CD4-positive, CD25-positive, alpha-beta regulatory T cell (primary cell): Measurements from ENCODE around the gene C10orf105. TPM values are rescaled to one million over a fixed set of nuclear protein-coding genes. Genes with fewer than 3 reads are reported as not detected.
A peak's percentile ranks its signal among the peaks of the same experiment; 100 is the strongest.

Experiments
- ATAC-seq, 2 donors: fragments of 150-1000 bp; cut with Tn5 transposase; one replicate each; pipeline ENCODE4 v1.10.0; 2021; ENCODE audit warnings: low read depth in 2 of 2, moderate number of reproducible peaks in 2 of 2, moderate library complexity in 1 of 2
- DNase-seq, 3 donors: peaks; one replicate each; pipeline versions ENCODE4 v3.0.0 to v3.0.0-alpha.2; 2012 to 2022; ENCODE audit warnings: mixed read lengths in 1 of 3
- H3K27ac ChIP-seq: one replicate; pipeline ENCODE4 v1.7.0; 2013; ENCODE audit warnings: mild to moderate bottlenecking, low read length; ENCODE audit not compliant: insufficient read depth, poor library complexity, severe bottlenecking
- H3K27me3 ChIP-seq: one replicate; pipeline ENCODE4 v1.7.0; 2013; ENCODE audit warnings: low read length; ENCODE audit not compliant: control insufficient read depth, insufficient read depth
- H3K36me3 ChIP-seq: one replicate; pipeline ENCODE4 v1.7.0; 2013; ENCODE audit warnings: mild to moderate bottlenecking, low read length, moderate library complexity; ENCODE audit not compliant: control insufficient read depth, insufficient read depth
- H3K4me1 ChIP-seq: 2 replicates; pipeline ENCODE4 v1.7.0; 2013; ENCODE audit warnings: mild to moderate bottlenecking, low read length; ENCODE audit not compliant: insufficient read depth, control insufficient read depth, poor library complexity, severe bottlenecking
- H3K4me3 ChIP-seq: one replicate; pipeline ENCODE4 v1.7.0; 2013; ENCODE audit warnings: low read depth, mild to moderate bottlenecking, low read length, moderate library complexity
- H3K9me3 ChIP-seq, 2 experiments: 1 replicate in 1 of 2; 2 replicates in 1 of 2; pipeline ENCODE4 v1.7.0; 2013; ENCODE audit warnings: low read length in 2 of 2, mild to moderate bottlenecking in 1 of 2, moderate library complexity in 1 of 2; ENCODE audit not compliant: control insufficient read depth in 2 of 2
- H3K27ac Mint-ChIP-seq, 3 donors: one replicate each; pipeline ENCODE4 v1.8.0; 2020 to 2022; ENCODE audit warnings: mild to moderate bottlenecking in 3 of 3, mixed read lengths in 3 of 3, moderate library complexity in 2 of 3
- H3K27me3 Mint-ChIP-seq: one replicate; pipeline ENCODE4 v1.8.0; 2022; ENCODE audit warnings: mild to moderate bottlenecking, mixed read lengths
- H3K36me3 Mint-ChIP-seq: one replicate; pipeline ENCODE4 v1.8.0; 2020; ENCODE audit warnings: mixed read lengths
- H3K4me1 Mint-ChIP-seq, 4 donors: one replicate each; pipeline ENCODE4 v1.8.0; 2020 to 2022; ENCODE audit warnings: mixed read lengths in 4 of 4, mild to moderate bottlenecking in 1 of 4
- H3K4me3 Mint-ChIP-seq, 4 donors: one replicate each; pipeline ENCODE4 v1.8.0; 2020 to 2022; ENCODE audit warnings: mild to moderate bottlenecking in 4 of 4, mixed read lengths in 4 of 4, moderate library complexity in 3 of 4
- H3K9me3 Mint-ChIP-seq, 7 donors: one replicate each; pipeline ENCODE4 v1.8.0; 2020 to 2022; ENCODE audit warnings: mixed read lengths in 7 of 7, mild to moderate bottlenecking in 3 of 7, moderate library complexity in 2 of 7
- polyA plus RNA-seq, 4 donors: library from polyadenylated mRNA; unstranded; fragments of 300-500 nt; fragmentation: Illumina TruSeq; gene quantifications; one replicate each; pipeline ENCODE4 v1.2.3, GENCODE V29; 2021
- total RNA-seq: library from RNA; stranded (reverse); gene quantifications from one replicate; pipeline ENCODE4 v1.2.3, GENCODE V29; 2022

The C10orf105 gene
- total and polyA plus RNA-seq, 5 donors from 2014 or later: 0.05 to 0.52 (median 0.20) TPM; not detected in 2

GRCh38 chr10:71744897-71745663 lies 25.5 kb upstream of the C10orf105 start:
- H3K27me3 ChIP-seq: no peaks in the 10 kb centered on the region
- Mint-ChIP-seq H3K36me3 (peaks cover 7% of the 10 kb centered on the region), H3K27me3 (no peaks in the 10 kb centered on the region), H3K4me1 (peaks cover 21 to 100% (median 74%) of the 10 kb centered on the region in 4 donors), H3K27ac (peak overlapping the region; percentile 96 to 98 (median 98)), H3K4me3 (peak overlapping the region in 3 of 4 donors; percentile 22 to 79 (median 76)), H3K9me3 (no peaks in the 10 kb centered on the region)
- H3K4me1 ChIP-seq: peaks cover 100% of the 10 kb centered on the region
- DNase-seq (no peak), ATAC-seq (no peak)
- H3K36me3 ChIP-seq: no peaks in the 10 kb centered on the region
- no peak overlapping the region for H3K4me3 ChIP-seq
- peak overlapping the region; percentile 87 for H3K27ac ChIP-seq
- no peaks in the 10 kb centered on the region for H3K9me3 ChIP-seq

- peaks cover 97% of the 10 kb centered on the region for H3K4me1 ChIP-seq
- H3K9me3 ChIP-seq: no peaks in the 10 kb centered on the region
- peak overlapping the region in 2 of 4 donors; percentile 54 to 64 for H3K4me3 Mint-ChIP-seq
- no peaks in the 10 kb centered on the region for H3K36me3 ChIP-seq
- H3K4me3 ChIP-seq: no peak overlapping the region
- peak overlapping the region; percentile 87 for H3K27ac ChIP-seq
- H3K27me3 Mint-ChIP-seq: no peaks in the 10 kb centered on the region
- peaks cover 26 to 100% (median 74%) of the 10 kb centered on the region in 4 donors for H3K4me1 Mint-ChIP-seq
- DNase-seq: no peak
- peak overlapping the region; percentile 95 to 98 (median 96) for H3K27ac Mint-ChIP-seq
- peaks cover 6% of the 10 kb centered on the region for H3K36me3 Mint-ChIP-seq
- no peaks in the 10 kb centered on the region for H3K27me3 ChIP-seq
- H3K9me3 Mint-ChIP-seq: no peaks in the 10 kb centered on the region
- no peak for ATAC-seq
Observed at GRCh38 chr10:71743866-71744265, 24.3 kb upstream of the C10orf105 start.

DNA sequence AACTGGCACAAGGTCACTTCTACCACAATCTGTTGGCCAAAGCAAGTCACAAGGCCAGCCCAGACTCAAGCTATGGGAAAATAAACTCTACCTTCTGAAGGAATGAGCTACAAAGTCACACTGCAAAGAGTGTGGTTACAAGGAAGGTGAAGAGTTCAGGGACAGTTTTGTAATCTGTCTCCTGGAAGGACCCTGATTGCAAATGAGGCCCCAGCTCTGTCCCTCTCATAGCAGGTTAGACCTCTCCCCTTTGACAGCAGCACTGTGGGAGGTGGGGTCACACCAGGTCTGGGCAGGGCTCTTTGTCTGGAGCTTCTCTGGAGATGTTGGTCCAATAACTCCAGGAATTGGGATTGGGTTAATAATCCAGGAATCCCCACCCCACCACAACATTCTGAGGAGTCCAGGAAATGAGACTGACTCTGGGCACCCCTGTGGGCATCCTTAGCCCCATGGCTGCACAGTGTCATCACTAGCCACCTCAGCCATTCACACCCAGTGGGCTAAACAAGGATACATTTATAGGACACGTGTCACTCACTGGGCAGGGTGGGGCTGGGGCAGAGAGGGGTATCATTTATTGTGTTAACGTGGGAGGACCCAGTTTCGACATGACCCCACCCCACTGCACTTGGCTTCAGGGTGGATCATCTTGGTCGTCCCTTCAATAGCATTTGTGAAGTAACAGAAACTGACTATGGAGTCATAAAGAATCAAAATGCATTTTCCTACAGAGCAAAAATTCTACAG lies 23.7 kb upstream of the C10orf105 start:
- Mint-ChIP-seq H3K27ac (peak overlapping the region; percentile 93 to 98 (median 95)), H3K9me3 (no peaks in the 10 kb centered on the region), H3K4me1 (peaks cover 22 to 100% (median 69%) of the 10 kb centered on the region in 4 donors), H3K27me3 (no peaks in the 10 kb centered on the region), H3K4me3 (peak overlapping the region; percentile 54 to 84 (median 66)), H3K36me3 (peaks cover 2% of the 10 kb centered on the region)
- H3K27me3 ChIP-seq: no peaks in the 10 kb centered on the region
- no peak for ATAC-seq
- H3K4me1 ChIP-seq: peaks cover 95% of the 10 kb centered on the region
- DNase-seq: no peak
- peak overlapping the region; percentile 57 for H3K4me3 ChIP-seq
- peak overlapping the region; percentile 87 for H3K27ac ChIP-seq
- no peaks in the 10 kb centered on the region for H3K36me3 ChIP-seq
- no peaks in the 10 kb centered on the region for H3K9me3 ChIP-seq

- Histone ChIP-seq H3K27ac (peak overlapping the region; percentile 87), H3K4me3 (peak overlapping the region; percentile 57), H3K9me3 (no peaks in the 10 kb centered on the region), H3K4me1 (peaks cover 95% of the 10 kb centered on the region), H3K36me3 (no peaks in the 10 kb centered on the region), H3K27me3 (no peaks in the 10 kb centered on the region)
- no peaks in the 10 kb centered on the region for H3K9me3 Mint-ChIP-seq
- H3K36me3 Mint-ChIP-seq: peaks cover 2% of the 10 kb centered on the region
- no peak for DNase-seq
- ATAC-seq: no peak
- peak overlapping the region; percentile 93 to 98 (median 95) for H3K27ac Mint-ChIP-seq
- H3K27me3 Mint-ChIP-seq: no peaks in the 10 kb centered on the region
- H3K4me1 Mint-ChIP-seq: peaks cover 21 to 100% (median 73%) of the 10 kb centered on the region in 4 donors
- peak overlapping the region; percentile 39 to 84 (median 58) for H3K4me3 Mint-ChIP-seq
Observed at GRCh38 chr10:71742301-71743088, 22.9 kb upstream of the C10orf105 start.

GRCh38 chr10:71741671-71742070 lies 22.1 kb upstream of the C10orf105 start:
- Histone ChIP-seq H3K9me3 (no peaks in the 10 kb centered on the region), H3K4me1 (peaks cover 95% of the 10 kb centered on the region), H3K27me3 (no peaks in the 10 kb centered on the region), H3K27ac (peak overlapping the region; percentile 87), H3K36me3 (no peaks in the 10 kb centered on the region), H3K4me3 (peak overlapping the region; percentile 57)
- ATAC-seq (no peak), DNase-seq (no peak)
- peaks cover 2% of the 10 kb centered on the region for H3K36me3 Mint-ChIP-seq
- H3K9me3 Mint-ChIP-seq: no peaks in the 10 kb centered on the region
- H3K27ac Mint-ChIP-seq: peak overlapping the region; percentile 93 to 98 (median 98)
- H3K27me3 Mint-ChIP-seq: no peaks in the 10 kb centered on the region
- peaks cover 20 to 100% (median 71%) of the 10 kb centered on the region in 4 donors for H3K4me1 Mint-ChIP-seq
- peak overlapping the region; percentile 39 to 84 (median 71) for H3K4me3 Mint-ChIP-seq

- peaks cover 2% of the 10 kb centered on the region for H3K36me3 Mint-ChIP-seq
Observed at GRCh38 chr10:71741029-71741428, 21.5 kb upstream of the C10orf105 start.

DNA sequence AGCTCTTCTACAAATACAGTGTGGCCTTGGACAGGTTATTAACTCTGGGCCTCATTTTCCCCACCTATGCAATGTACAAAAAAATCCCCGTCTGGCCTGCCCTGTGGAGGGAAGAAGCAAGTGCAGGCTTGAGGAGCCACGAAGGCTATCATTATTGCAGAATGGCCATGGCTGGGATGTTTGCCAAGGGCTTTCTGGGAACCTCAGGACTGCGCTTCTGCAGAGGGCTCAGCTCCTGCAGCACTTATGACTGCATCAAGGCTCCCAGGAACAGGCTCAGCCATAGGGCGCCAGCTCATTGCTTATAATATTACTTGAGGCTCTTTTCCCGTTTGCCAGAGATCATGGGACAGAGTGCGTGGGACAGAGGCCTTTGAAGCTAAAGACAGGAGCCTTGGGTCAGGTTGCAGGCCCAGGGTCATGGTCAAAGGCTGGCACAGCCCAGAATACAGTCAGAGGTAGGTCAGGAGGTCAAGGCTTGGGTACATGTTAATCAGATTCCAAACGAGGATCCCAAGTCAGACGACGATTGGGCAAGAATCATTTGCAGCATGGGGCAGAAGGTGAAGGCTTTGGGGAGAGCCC lies 20.6 kb upstream of the C10orf105 start:
- Mint-ChIP-seq H3K4me3 (peak overlapping the region; percentile 38 to 83 (median 62)), H3K9me3 (no peaks in the 10 kb centered on the region)

More at GRCh38 chr10:71741029-71741428, 21.5 kb upstream of the C10orf105 start:
- Histone ChIP-seq H3K9me3 (no peaks in the 10 kb centered on the region), H3K27ac (peak overlapping the region; percentile 87), H3K36me3 (no peaks in the 10 kb centered on the region), H3K27me3 (no peaks in the 10 kb centered on the region), H3K4me1 (peaks cover 95% of the 10 kb centered on the region), H3K4me3 (peak overlapping the region; percentile 40)
- ATAC-seq (no peak), DNase-seq (peak in 1 of 3 donors; percentile 51)
- peak overlapping the region; percentile 65 to 83 (median 76) for H3K4me3 Mint-ChIP-seq
- no peaks in the 10 kb centered on the region for H3K9me3 Mint-ChIP-seq
- H3K4me1 Mint-ChIP-seq: peaks cover 24 to 100% (median 70%) of the 10 kb centered on the region in 4 donors
- H3K27me3 Mint-ChIP-seq: no peaks in the 10 kb centered on the region
- peak overlapping the region; percentile 93 to 98 (median 98) for H3K27ac Mint-ChIP-seq

More for the DNA sequence above, 20.6 kb upstream of the C10orf105 start:
- ATAC-seq (no peak), DNase-seq (no peak)
- Histone ChIP-seq H3K9me3 (no peaks in the 10 kb centered on the region), H3K36me3 (no peaks in the 10 kb centered on the region), H3K4me1 (peaks cover 95% of the 10 kb centered on the region), H3K27ac (no peak overlapping the region), H3K4me3 (no peak overlapping the region), H3K27me3 (no peaks in the 10 kb centered on the region)
- Mint-ChIP-seq H3K4me1 (peaks cover 24 to 100% (median 69%) of the 10 kb centered on the region in 4 donors), H3K27ac (peak overlapping the region; percentile 89 to 98 (median 98)), H3K36me3 (no peaks in the 10 kb centered on the region), H3K27me3 (no peaks in the 10 kb centered on the region)
